ENCODE measurements around the gene SLMAP.

The SLMAP gene

DNA sequence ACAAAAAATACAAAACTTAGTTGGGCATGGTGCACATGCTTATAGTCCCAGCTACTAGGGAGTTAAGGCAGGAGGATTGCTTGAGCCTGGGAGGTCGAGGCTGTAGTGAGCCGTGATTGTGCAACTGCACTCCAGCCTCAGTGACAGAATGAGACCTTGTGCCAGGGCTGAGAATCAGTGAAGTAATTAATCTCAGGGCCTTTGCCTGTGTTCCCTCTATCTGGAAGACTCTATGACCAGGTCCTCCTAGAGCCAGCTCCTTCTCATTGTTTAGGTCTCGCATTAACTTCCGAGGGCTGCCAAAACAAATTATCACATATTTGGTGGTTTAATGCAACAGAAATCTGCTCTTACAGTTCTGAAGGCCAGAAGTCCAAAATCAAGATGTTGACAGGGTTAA lies 210.7 kb downstream of the SLMAP start:
- DNase-seq (ENCODE audit: low read depth), result no peak
- H3K4me3 ChIP-seq (ENCODE audit: control insufficient read depth, low read depth, low read length), result no peak overlapping the region
- TF ChIP-seq, protein P1, sequence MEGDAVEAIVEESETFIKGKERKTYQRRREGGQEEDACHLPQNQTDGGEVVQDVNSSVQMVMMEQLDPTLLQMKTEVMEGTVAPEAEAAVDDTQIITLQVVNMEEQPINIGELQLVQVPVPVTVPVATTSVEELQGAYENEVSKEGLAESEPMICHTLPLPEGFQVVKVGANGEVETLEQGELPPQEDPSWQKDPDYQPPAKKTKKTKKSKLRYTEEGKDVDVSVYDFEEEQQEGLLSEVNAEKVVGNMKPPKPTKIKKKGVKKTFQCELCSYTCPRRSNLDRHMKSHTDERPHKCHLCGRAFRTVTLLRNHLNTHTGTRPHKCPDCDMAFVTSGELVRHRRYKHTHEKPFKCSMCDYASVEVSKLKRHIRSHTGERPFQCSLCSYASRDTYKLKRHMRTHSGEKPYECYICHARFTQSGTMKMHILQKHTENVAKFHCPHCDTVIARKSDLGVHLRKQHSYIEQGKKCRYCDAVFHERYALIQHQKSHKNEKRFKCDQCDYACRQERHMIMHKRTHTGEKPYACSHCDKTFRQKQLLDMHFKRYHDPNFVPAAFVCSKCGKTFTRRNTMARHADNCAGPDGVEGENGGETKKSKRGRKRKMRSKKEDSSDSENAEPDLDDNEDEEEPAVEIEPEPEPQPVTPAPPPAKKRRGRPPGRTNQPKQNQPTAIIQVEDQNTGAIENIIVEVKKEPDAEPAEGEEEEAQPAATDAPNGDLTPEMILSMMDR (IDR thresholded peaks at IDR 0.05; ENCODE audit: control insufficient read depth, insufficient read depth, low read depth, low read length, missing control alignments), result no peak

DNA sequence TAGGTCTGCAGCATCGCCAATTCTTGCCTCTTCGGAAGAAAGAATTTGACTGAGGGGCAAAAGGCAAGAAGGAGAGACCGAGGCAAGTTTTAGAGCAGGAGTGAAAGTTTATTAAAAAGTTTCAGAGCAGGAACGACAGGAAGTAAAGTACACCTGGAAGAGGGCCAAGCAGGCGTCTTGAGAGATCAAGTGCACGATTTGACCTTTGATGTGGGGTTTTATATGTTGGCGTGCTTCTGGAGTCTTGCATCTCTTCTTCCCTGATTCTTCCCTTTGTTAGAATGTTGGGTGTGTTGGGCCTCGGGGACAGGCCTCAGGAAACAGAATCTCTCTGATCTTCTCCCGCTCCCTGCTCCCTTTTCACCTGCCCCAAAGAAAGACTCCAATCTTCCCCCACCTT lies 211.5 kb downstream of the SLMAP start:
- TF ChIP-seq, protein P1 (IDR thresholded peaks at IDR 0.05; ENCODE audit: control insufficient read depth, insufficient read depth, low read depth, low read length, missing control alignments), result no peak
- H3K4me3 ChIP-seq (ENCODE audit: control insufficient read depth, low read depth, low read length), result no peak overlapping the region
- DNase-seq (ENCODE audit: low read depth), result no peak

DNA sequence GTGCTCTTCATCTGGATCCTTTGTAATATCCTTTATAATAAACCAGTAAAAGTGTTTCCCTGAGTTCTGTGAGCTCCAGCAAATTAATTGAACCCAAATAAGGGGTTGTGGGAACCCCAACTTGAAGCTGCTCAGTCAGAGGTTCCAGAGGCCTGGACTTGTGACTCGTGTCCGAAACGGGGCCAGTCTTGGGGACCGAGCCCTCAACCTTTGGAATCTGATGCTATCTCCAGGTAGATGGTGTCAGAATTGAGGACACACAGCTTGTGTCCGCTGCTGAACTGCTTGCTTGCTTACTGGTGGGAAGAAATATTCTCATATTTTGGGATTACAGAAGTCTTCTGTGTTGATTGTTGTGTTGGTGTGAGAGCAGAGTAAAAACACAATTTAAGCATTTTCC lies 212.4 kb downstream of the SLMAP start:
- TF ChIP-seq, protein P1 (IDR thresholded peaks at IDR 0.05; ENCODE audit: control insufficient read depth, insufficient read depth, low read depth, low read length, missing control alignments), result no peak
- H3K4me3 ChIP-seq (ENCODE audit: control insufficient read depth, low read depth, low read length), result no peak overlapping the region
- no peak for DNase-seq (ENCODE audit: low read depth)

DNA sequence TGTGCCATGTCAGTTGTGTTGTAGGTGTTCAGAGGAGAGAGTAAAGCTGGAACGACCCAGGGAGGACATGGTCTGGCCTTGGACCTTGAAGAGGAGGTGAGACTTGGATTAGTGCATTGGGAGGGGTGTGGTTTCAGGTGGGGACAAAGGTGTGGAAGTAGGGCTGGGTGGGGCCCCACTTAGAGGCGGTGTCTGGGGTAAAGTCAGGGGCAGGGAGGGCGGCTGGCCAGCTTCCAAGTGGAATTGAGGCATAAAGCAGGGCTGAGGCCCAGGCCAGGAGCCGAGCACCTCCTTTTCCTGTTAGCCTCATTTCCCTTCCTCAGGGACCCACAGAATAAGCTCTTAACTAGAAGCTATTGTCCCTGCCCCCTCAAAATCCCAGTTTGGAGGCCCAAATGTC lies 215.9 kb downstream of the SLMAP start:
- no peak for DNase-seq (ENCODE audit: low read depth)

DNA sequence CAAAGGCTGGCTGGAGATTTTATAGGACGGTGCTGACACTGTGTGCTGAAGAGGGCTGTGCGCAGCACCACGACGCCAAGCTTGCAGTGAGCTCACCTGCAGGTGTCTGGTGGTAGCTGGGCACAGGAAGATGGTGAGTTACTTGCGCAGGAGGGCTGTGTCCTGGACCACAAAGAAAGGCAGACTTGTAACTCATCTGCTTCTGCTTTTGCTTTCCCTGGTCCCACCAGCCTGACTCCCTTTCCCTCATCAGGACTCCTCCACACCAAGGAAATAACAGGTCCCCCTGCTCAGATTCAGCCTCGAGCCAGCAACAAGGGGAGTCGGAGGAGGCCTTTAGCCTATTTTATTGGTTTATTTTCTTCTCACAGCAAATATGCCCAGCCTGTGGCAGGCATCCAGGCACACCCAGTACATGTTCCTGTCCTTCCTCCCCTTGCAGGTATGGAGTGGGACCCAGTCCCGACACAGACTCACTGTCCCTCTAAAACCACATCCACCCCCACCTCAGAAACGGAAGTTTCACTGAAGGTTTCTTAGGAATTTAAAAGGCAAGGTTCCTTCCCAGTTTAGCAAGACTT lies 216.5 kb downstream of the SLMAP start:
- H3K4me3 ChIP-seq (ENCODE audit: control insufficient read depth, low read depth, low read length), result no peak overlapping the region
- TF ChIP-seq, protein P1 (IDR thresholded peaks at IDR 0.05; ENCODE audit: control insufficient read depth, insufficient read depth, low read depth, low read length, missing control alignments), result no peak
- DNase-seq (ENCODE audit: low read depth), result no peak

More for the DNA sequence above, 215.9 kb downstream of the SLMAP start:
- H3K4me3 ChIP-seq (ENCODE audit: control insufficient read depth, low read depth, low read length), result no peak overlapping the region
- TF ChIP-seq, protein P1 (IDR thresholded peaks at IDR 0.05; ENCODE audit: control insufficient read depth, insufficient read depth, low read depth, low read length, missing control alignments), result no peak

DNA sequence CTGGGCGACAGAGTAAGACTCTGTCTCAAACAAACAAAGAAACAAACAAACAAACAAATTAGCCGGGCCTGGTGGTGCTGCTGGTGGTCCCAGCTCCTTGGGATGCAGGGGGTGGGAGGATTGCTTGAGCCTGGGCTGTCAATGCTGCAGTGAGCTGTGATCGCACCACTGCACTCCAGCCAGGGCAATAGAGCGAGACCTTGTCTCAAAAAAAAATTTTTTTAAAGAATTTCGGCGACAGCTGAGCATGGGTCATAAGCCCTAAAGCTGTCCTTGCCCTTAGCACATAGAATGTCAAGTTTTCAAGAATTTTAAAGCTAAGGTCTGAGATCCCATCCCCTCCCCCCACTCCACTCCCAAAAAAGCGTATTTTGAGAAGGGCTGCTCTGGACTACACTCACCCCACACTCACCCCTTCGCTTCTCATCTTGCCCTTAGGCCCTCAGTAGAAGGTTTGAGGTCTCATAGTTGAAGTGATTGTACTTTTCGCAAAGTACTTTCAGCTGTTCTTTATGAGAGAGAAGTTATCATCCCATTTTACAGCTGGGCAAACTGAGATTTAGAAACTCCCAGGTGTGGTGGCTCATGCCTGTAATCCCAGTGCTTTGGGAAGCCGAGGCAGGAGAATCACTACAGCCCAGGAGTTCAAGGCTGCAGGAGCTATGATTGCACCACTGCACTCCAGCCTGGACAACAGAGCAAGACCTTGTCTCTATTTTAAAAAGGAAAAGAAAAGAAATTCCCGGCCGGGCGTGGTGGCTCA lies 217.8 kb downstream of the SLMAP start:
- no peak overlapping the region for H3K4me3 ChIP-seq (ENCODE audit: control insufficient read depth, low read depth, low read length)
- DNase-seq (ENCODE audit: low read depth), result no peak
- TF ChIP-seq, protein P1 (IDR thresholded peaks at IDR 0.05; ENCODE audit: control insufficient read depth, insufficient read depth, low read depth, low read length, missing control alignments), result no peak

Data from AG09309 (cell line).